Sciatic nerve (tissue), 2 donors: ENCODE data around the gene TTC1. TPM values are rescaled to one million over a fixed set of nuclear protein-coding genes. Genes with fewer than 3 reads are reported as not detected.
"Not testable (repeated sequence)": the region's sequence is repeated elsewhere in the genome, so short reads cannot be mapped to it uniquely, and the experiment has no call there.

Experiments
- ATAC-seq: fragments of 200-7000 bp; cut with Tn5 transposase; one replicate; pipeline ENCODE4 v1.9.1; 2020; ENCODE audit warnings: mild to moderate bottlenecking, moderate library complexity
- DNase-seq: peaks from one replicate; pipeline ENCODE4 v3.0.0-alpha.2; 2020; ENCODE audit warnings: low spot score
- intact Hi-C: fragments of 100-400 bp; cut with DNase I; formaldehyde crosslinking; loops from one replicate; pipeline ENCODE4 v1.14.2; 2022
- total RNA-seq: library from RNA; stranded (reverse); fragmentation: NEBNext Ultra II Directional; extraction: Animal tissue kit (Norgen Biotek cat#: 25700); gene quantifications from one replicate; pipeline ENCODE4 v1.2.1, GENCODE V29; 2021
- donor health status: DM: no; HTN: no; CAD: no.
- donor health status: DM: no; HTN: no; CAD: no.

TTC1 gene
- total RNA-seq, 1 donor from 2014 or later = 47.2 TPM

DNA sequence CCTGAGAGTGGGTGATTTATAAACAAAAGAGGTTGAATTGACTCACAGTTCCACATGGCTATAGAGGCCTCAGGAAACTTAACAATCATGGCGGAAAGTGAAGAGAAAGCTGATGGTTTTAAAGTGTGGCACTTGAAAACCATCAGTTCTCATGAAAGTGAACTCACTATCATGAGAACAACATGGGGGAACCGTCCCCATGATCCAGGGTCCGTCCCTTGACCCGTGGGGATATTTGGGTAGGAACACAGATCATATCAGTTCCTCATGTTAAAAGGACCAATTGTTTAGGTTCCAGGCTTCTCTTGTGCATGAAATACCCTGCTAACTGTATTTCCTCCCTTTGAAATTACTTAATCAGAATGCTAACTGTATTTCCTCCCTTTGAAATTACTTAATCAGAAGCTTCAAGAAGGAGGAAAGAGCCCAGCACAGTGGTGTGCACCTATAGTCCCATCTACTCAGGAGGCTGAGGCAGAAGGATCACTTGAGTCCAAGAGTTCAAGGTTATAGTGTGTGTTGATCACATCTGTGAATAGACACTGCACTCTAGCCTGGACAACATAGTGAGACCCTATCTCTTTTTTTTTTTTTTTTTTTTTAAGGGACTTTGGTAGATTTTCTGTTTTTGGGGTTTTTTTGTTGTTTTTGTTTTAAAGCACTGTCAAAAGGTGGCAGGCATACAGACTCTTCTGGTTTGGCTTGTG is 24.8 kb downstream of the TTC1 start:
- intact Hi-C loops = no loop called here
- ATAC-seq = no peak
- DNase-seq = no peak

DNA sequence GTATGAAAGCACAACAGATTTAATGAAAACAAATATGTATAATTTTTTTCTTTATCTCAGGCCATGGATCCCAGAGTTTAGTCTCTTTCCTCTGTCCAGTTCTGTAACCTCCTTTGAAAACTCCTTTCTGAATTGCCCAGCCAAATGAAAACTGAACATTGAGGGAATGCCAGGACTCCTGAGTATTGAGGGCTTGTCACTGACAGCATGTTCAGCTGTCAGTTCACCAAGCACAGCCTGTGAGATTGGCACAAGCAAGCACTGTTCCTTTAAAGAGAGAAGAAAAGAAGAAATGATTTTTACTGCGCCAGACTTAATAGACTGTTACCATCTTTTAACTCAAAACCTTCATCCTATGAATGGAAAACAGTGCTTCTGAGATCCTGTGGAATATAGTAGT is 27.3 kb downstream of the TTC1 start:
- intact Hi-C loops = no loop called here
- DNase-seq (no peak), ATAC-seq (no peak)

DNA sequence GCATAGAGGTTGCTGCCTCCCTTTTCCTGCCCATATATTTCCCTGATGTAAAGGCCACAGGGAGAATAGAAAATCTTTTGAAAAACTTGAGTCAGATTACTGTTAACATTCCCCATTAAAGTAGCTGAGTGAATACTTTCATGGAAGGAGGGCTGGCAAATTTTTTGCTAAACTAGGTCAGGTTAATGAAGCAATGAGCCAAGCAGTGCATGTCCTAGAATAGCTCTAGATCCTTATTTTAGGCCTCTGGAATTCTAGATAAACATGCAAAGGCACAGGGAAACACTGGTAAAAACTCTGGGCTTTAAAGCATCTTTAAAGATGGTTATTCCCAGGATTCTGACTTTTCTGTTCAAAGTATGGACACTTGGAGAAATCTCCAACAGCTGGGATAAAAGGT is 27.9 kb downstream of the TTC1 start:
- intact Hi-C loops = no loop called here
- DNase-seq = no peak
- ATAC-seq = no peak

DNA sequence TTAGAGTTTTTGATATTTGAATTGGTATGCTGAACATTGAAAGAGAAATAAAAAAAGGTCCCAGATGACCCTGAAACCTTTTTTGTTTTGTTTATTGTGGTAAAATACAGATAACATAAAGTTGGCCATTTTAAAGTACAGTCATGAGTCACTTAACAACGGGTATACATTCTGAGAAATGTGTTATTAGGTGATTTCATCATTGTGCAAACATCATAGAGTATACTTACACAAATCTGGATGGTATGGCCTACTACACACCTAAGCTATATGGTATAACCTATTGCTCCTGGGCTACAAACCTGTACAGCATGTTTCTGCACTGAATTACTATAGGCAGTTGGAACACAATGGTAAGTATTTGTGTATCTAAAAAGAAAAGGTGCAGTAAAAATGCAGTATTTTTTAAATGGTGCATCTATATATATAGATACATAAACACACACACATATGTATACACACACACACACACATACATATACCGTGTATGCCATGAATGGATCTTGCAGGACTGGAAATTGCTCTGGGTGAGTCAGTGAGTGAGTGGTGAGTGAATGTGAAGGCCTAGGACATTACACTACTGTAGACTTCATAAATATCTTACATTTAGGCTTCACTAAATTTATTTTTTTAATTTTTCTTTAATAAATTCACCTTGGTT is 31.0 kb downstream of the TTC1 start:
- ATAC-seq = no peak
- intact Hi-C loops = no loop called here
- DNase-seq = no peak

DNA sequence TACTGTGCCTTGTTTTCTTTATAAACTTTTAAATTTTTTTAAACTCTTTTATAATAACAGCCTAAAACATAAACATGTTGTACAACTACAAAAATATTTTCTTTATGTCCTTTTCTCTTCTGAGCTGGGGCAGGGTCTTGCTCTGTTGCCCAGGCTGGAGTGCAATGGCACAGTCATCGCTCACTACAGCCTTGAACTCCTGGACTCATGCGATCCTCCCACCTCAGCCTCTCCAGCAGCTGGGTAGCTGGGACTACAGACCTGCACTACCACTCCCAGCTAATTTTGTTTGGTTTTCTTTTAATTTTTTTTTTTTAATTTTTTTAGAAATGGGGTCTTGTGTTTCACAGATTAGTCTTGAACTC is 31.5 kb downstream of the TTC1 start:
- intact Hi-C loops = no loop called here
- ATAC-seq = no peak
- no peak for DNase-seq

DNA sequence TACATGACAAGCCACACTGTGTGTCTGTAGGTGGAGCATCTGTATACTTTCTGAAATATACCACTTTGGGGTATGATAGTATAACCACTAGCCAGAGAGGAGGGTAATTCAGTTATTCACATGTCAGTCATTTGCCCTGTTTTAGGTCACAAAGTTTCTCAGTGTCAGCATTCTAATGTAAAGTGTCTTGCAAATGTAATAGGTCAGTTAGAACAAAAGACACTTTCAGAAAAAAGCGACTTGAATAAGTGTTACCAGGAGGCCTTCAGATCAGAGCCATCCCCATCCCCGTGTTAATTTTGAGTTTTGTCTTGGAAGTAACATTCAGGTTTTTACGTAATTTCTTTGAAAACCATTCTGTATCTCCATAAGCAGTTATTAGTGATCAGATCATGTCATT is 33.7 kb downstream of the TTC1 start:
- DNase-seq (no peak), ATAC-seq (no peak)
- intact Hi-C loops = no loop called here

DNA sequence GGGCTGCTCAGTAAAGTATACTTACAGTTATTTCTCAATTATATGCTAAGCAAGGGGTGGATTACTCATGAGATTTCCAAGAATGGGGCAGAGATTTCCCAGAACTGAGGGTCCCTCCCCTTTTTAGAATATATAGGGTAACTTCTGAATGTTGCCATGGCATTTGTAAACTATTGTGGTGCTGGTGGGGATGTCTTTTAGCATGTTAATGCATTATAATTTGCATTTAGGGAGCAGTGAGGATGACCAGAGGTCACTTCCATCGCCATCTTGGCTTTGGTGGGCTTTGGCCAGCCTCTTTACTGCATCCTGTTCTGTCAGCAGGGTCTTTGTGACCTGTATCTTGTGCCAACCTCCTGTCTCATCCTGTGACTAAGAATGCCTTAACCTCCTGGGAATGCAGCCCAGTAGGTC is 35.5 kb downstream of the TTC1 start:
- DNase-seq = no peak
- ATAC-seq = no peak
- intact Hi-C loops = no loop called here

DNA sequence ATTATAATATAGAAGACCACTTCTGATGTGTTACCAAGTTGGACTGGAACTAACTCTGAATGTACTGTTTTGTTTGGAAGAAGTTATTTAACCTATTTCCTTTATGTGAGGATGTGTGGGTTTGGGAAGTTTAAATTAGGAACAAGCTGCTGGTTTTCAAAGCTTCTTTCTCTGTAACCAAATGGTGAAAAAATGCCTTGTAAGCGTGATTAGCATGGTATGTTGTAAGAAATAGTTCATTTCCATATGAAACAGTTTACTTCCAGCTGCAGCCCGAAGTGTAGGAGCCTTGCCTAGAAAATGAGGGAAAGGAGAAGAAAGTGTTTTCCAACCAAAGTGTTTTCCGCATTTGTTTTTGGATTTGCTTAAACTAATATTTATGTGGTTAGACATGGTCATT is 36.0 kb downstream of the TTC1 start:
- intact Hi-C loops = no loop called here
- no peak for DNase-seq
- no peak for ATAC-seq

DNA sequence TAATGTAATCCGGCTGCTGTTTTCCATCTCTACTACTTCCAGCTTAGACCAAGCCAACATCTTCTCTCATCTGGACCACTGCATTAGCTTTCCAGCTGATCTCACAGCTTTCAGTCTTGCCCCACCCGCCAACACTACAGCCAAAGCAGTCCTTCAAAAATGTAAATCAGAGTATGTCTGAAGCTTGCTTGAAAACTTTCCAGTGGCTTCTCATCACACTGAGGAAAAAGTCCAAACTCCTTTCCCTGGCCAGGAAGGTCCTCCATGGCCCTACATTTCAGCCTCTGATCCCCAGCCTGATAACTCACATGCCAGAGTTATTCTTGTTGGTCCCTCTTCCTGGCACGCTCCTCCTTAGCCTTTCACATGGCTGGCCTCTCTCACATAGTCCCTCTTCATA is 38.5 kb downstream of the TTC1 start:
- intact Hi-C loops = no loop called here
- ATAC-seq (peak; percentile 67), DNase-seq (no peak)

DNA sequence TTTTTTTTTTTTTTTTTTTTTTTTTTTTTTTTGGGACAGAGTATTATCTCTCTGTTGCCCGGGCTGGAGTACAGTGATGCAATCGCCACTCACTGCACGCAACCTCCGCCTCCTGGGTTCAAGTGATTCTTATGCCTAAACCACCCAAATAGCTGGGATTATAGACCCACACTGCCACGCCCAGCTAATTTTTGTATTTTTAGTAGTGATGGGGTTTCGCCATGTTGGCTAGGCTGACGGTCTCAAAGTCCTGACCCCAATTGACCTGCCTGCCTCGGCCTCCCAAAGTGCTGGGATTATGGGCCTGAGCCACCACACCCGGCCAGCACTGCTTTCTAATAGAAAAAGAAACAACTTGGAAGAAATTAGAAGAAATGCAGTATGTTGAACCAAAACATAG is 39.2 kb downstream of the TTC1 start:
- intact Hi-C loops = no loop called here
- ATAC-seq = peak; percentile 96
- peak; percentile 63 for DNase-seq

DNA sequence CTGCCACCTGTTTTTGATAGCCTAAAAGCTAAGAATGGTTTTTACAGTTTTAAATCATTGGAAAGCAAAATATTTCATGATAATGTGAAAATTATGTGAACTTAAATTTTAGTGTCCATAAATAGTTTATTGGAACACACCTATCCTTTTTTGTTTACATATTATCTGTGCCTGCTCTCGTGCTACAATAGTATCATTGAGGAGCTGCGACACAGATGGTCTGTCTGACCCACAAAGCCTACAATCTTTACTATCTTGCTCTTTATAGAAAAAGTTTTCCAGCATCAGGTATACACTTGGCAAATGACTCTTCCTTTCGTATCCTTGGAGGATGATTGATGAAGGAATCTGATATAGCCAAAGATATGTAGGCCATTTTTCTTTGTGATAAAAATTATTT is 40.2 kb downstream of the TTC1 start:
- no peak for DNase-seq
- intact Hi-C loops = no loop called here
- no peak for ATAC-seq

DNA sequence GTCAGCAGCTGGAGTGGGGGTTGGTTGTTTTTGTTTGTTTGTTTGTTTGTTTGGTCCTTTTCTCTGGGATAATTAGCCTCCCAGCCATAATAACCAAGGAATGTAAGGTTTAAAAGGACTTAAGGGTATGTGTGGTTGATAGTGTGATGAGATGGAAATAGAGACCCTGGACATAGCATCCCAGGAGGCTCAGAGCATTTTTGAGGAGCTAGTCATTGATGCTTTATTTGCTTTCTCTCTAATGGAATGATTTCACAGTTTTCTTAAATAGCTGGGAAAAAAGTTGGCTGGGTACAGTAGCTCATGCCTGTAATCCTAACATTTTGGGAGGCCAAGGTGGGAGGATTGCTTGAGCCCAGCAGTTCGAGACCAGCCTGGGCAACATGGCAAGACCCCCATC is 45.1 kb downstream of the TTC1 start:
- DNase-seq = no peak
- no peak for ATAC-seq
- intact Hi-C loops = no loop called here

DNA sequence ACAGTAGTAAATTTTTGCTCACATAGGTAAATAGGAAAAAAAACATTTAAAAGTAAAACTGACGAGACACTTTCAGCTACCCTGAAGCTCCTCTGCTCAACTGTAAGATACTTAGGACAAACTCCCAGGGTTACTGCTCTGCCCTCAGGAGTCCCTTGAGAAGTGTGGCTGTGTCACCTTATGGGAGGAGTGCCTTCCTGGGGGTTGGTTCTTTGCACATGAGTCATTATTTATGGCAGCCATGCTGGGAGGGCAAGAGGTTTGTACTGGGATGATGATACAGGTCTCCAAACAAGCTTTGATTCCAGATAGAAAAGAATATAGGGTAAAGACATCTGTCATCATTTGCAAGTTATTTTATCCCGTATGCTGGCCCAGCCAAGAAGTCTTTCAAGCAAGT is 45.9 kb downstream of the TTC1 start:
- intact Hi-C loops = no loop called here
- ATAC-seq (no peak), DNase-seq (no peak)

DNA sequence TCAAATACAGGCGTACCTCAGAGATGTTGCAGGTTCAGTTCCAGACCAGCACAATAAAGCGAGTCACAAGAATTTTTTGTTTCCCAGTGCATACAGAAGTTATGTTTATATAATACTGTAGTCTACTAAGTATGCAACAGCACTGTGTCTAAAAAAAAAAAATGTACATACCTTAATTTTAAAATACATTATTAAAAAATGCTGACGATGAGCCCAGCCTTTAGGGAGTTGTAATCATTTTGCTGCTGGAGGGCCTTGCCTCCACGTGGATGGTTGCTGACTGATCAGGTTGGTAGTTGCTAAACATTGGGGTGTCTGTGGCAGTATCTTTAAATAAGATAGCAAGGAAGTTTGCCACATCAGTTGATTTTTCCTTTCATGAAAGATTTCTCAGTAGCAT is 48.3 kb downstream of the TTC1 start:
- intact Hi-C loops = no loop called here
- ATAC-seq (no peak), DNase-seq (no peak)

DNA sequence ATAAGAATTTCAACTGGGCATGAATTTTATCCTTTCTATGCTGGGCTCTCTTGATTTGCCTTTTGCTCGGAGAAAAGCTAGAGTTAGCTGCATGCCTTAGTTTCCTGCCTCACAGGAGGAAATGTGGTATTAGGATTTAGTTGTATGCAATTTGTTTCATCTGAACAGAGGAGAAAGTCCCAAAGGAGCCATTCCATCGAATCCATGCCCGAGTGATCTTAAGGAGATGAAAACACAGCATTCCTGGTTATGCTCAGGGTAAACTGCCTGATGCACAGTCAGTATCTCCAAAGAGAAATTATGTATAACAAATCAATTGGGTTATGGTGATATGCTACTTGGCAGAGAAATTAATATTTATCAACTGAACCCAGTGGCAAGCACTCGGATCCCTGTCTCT is 51.1 kb downstream of the TTC1 start:
- ATAC-seq (no peak), DNase-seq (no peak)

DNA sequence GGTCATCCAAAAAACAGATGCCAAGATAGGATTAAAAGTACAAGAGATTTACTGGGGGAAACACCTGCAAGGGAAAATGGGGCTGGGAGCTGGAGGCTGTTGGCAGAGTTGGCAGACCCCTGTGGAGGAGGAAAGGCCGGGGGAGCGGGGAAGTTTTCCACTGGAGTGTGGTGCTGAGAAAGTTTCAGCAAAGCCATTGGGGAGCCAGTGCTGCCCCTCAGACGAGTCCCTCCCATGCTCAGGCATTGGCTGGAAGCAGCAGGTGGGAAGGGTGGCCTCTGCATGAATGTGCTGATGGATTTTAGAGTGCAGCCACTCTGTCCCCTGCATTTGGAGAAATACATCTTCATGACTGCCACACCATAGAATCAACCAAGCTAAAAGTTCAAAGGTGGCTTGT is 52.8 kb downstream of the TTC1 start:
- DNase-seq (no peak), ATAC-seq (no peak)
- intact Hi-C loops = no loop called here

More for the DNA sequence above, 51.1 kb downstream of the TTC1 start:
- intact Hi-C loops = no loop called here

DNA sequence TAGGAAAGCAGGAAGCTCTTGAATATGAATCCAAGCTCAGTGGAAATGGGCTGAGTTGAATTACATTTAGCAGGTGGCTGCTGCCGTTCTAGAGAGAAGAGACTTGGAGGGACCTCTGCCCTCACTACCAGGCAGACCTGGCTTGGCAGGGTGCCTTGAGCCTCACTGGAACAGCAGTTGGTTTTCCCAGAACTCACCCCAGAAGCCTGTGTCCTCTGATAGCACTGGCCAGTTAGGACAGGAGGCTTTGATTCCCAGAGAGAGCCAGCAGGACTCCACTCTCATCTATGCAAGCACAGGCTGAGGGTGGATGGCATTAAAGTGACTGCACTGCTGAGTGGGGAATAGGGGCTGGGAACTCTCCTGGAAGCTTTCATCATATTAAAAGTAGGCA is 55.5 kb downstream of the TTC1 start:
- intact Hi-C loops = no loop called here
- ATAC-seq (no peak), DNase-seq (no peak)

DNA sequence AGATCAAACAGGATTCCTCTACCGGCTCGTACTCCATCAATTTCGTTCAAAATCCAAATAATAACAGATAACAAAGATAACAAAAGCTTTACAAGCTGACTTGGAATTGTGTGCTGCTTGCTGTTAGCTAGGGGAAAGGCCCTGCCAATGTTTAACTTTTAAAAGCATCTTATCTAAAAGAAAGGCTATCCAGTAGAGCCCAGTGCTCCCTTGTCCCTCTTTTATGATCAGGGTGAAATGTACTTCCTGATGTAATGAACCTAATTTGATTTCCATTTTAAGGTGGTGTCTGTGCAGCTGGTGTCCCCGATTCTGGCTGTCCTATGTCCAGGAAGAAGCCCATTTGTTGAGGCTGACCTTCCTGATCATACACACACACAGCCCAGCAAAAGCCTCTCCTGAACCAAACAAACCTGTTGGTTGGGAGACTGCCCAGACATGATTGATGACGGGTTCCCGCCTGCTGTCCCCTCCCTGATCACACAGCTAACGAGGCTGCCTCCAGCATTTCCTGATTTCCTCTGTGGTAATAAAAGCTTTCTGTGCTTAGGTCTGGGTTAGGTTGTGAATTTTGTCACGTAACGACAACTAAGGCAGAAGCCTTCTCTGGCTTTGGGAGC is 56.2 kb downstream of the TTC1 start:
- intact Hi-C loops = no loop called here
- DNase-seq (no peak), ATAC-seq (no peak)

DNA sequence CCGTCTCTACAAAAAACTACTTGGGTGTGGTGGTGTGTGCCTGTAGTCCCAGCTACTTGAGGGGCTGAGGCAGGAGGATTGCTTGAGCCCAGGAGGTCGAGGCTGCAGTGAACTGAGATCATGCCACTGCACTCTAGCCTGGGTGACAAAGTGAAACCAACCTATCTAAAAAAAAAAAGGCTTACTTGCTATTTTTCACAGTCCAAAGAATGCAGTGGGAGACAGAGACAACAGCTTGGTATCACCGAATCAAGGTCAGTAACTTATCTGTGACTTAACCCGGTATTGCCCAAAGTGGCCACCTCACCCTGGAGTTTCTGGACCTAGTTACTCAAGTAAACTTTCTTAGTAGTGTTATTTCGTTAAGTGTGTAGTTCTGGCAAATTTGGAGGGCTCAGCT is 60.2 kb downstream of the TTC1 start:
- DNase-seq, intact Hi-C loops, ATAC-seq: not testable (repeated sequence)

DNA sequence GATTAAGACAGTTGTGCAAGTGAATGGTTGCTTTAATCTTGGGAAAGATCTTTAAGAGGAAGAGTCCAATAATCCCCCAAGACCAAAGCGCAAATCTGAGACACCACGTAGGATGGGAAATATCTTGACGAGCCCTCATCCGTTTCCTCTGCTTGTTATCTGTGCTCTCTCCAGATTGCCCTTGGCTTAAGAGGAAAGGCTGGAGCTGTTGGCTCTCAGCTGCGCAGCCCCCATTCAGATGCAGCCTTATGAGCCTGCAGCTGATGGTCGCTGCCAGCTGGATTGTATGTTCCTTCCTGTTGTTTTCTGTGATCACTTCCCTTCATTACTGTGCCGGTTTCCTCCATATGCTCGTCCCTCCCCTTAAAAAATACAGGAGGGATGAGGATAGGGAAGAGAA is 62.6 kb downstream of the TTC1 start:
- intact Hi-C loops = no loop called here
- no peak for ATAC-seq
- DNase-seq = no peak

DNA sequence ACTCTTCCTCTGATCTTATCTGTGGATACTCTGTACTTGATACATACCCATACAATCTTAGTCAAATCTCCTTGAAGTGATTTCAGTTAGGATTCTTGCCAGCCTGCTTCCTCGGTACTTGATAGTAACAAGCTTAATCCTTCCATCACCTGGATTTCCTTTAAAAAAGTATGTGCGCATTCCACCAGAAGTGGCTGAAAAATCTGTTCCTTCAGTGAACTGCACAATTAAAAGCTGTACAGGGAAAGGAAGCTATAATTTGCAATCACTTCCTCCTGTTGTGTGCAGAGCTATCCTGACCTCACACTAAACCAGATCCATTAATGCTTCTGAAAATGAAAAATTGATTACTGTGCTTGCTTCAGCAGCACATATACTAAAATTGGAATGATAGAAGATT is 63.0 kb downstream of the TTC1 start:
- intact Hi-C loops = no loop called here
- ATAC-seq (no peak), DNase-seq (no peak)
